HG02763 (cell line): ENCODE results near the gene CBFA2T2.
"Not testable (repeated sequence)": the region's sequence is repeated elsewhere in the genome, so short reads cannot be mapped to it uniquely, and the experiment has no call there.

Source experiments
- ATAC-seq: cut with Tn5 transposase; IDR thresholded peaks from one replicate; pipeline ENCODE4 v1.9.1; 2021; ENCODE audit warnings: mild to moderate bottlenecking, moderate library complexity; ENCODE audit not compliant: unreplicated experiment

Gene CBFA2T2

DNA sequence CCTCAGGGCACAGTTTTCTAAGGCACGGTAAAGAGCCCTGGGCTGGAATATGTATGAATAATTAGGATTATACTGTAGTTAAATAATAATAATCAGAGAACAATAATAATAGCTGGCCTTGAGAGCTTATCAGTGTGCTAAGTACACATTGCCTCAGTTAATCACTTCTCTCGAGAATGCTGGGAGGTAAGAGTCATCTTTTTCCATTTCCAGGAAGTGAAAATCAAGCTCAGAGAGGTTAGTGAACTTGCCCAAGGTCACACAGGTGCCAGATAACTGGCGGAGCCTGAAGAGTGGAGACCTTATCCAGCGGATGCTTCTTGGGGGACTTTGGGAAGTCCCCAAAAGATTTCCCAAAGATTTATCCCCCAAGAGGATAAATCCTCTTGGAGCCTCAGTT is 19.4 kb upstream of the CBFA2T2 start:
- no peak for ATAC-seq

DNA sequence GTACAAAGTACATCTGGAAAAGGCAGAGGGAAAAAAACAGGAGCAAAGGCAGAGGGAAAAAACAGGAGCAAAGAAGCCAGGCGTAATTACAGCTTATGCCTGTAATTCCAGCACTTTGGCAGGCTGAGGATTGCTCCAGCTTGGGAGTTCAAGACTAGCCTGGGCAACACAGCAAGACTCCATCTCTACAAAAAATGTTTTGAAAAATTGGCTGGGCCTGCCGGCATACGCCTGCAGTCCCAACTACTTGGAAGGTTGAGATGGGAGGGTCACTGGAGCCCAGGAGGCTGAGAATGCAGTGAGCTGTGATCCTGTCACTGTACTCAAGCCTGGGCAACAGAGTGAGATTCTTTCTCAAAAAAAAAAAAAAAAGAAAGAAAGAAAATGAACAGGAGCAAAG is 19.0 kb upstream of the CBFA2T2 start:
- ATAC-seq, result no peak

DNA sequence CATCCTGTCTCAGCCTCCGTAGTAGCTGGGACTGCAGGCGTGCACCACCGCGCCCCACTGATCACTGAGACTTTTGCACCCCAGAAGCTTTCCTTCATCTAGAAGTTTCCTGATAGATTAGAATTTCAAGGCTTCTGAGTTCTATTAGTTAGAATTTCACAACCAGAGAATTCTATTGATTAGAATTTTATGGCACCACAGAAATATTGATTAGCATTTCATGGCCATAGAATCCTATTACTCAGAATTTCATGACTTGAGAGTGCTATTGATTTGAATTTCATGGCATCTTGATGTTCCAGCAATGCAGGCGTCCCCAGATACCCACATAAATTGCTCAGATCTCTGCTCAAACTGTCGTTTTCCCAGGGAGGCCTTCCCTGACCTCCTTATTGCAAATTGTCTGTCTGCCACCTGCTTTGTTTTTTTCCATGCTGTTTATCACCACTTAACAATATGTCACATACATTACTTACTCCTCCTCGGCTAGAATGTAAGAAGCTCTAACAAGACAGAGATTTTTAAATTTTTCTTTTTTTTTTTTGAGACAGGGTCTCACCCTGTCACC is 16.9 kb upstream of the CBFA2T2 start:
- ATAC-seq, result no peak

DNA sequence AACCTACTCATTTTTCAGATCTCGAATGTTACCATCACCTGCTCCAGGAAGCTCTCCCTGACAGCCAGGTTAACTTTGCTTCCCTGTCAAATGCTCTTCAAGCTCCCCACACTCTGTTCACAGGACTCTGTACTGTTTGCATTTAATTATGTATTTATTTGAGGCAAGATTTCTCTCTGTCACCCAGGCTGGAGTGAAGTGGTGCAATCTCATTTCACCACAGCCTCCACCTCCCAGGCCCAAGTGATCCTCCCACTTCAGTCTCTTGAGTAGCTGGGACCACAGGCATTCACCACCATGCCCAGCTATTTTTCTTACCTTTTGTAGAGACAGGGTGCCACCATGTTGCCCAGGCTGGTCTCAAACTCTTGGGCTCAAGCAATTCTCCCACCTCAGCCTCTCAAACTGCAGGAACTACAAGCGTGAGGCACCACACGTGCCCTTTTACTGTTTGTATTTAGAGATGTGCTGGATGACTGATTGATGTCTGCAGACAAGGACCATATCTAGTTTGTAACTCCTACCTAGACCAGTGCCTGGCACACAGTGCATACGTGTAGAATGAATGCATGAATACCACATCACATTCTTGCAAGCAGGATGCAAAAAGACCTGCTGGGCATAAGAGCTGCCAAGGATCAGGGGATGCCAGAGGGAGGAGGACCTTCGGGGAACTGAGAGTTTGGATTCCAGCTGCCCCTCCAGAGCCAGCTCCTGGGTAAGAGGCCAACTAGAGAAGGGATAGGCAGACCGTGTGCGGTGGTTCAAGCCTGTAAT is 15.6 kb upstream of the CBFA2T2 start:
- ATAC-seq, result no peak

DNA sequence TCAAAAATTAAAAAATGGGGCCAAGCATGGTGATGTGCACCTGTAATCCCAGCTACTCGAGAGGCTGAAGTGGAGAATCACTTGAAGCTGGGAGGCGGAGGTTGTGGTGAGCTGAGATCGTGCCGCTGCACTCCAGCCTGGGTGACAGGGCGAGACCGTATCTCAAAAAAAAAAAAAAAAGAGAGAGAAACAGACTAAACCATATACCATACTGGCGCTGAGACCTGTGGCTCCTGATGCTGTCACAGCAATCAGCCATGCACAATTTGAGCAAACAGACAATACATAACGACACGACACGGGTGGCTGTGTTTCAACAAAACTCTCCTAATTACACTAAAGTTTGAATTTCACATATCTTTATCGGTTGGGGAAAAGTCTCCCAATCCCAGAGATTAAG is 14.9 kb upstream of the CBFA2T2 start:
- ATAC-seq, result no peak

DNA sequence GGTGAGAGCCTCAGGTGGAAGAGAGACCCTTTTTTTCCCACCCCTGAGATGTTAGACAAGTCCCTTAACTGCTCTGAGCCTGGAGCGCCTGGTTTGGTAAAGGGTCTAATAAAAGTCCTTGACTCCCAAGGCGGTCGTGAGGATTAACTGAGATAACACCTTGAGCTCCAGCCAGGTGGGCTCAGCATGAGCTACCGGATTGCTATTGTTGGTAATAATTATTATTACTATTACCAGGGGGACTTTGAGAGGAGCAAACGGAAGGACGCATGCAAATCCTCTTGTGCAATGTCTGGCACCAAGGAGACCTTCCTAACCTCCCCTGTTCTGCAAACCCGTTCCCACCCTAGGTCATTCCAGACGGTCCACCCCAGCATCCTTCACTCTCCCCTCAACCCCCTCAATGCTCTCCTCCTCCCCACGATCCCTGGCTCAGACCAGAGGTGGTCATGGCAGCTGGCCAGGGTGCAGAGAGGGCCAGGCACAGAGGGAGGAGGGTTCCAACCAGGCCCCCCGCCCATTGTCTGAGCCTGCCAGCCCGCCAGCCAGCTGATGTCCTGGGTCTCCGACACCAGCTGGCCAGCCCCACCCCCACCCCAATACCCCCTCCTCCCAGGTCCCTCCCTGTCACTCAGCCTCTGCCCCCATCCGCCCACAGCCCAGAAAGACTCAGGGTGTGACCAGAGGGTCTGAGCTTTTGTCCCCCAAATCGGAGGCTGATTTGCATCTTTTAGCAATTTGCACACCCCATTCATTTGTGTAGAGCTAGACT is 14.3 kb upstream of the CBFA2T2 start:
- ATAC-seq, result no peak

DNA sequence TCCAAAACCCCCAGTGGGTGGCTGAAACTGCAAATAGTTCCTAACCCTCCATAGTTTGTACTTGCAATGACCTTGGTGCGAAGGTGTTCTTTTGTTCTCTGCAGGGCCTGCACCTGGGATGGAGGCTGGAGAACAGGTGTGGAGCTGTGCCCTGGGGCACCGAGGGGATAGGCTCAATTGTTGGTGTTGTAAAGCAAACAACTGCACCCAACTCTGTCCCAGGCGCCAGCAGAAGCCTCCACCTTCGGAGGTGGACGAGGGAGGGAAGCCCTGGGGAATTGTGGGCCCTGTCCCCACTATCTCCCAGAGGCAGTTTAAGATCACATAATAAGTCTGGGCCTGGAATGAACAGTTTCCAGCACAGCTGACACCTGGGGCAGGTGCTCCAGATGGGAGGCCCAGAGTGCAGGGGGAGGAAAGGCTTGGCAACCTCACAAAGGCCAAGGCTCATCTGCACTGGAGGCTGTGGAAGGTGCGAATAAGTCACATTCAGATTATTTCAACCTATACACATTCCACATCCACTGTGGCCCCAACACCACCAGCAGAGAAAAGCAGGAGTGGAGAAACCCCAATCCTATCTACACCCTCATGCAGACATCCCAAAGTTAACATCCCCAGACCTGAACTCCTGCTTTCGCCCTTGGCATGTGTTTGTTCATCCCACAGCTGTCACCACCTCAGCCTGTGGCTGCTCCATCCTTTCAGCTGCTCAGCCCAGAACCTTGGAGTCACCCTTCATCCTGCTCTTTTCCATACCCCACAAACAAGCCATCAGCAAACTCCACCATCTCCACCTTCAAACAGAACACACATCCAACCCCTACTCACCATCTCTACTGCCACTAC is 12.3 kb upstream of the CBFA2T2 start:
- ATAC-seq, result no peak

DNA sequence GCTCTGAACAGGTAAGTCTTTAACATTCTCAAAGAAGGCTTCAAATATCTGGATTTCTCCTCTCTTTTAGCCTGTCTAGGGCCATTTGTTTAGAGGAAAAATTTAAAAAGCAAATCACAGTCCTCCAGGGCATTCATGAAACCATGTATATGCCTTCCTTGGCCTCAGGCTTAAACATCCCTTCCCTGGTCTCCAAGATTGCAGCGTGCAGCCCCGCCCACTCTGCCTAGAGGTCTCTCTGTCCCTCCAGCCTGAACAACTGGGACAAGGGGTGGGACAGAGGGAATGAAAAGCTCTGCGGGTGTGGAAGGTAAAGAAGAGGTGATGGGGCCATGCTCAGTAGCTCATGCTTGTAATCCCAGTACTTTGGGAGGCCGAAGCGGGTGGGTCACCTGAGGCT is 9.8 kb upstream of the CBFA2T2 start:
- no peak for ATAC-seq

DNA sequence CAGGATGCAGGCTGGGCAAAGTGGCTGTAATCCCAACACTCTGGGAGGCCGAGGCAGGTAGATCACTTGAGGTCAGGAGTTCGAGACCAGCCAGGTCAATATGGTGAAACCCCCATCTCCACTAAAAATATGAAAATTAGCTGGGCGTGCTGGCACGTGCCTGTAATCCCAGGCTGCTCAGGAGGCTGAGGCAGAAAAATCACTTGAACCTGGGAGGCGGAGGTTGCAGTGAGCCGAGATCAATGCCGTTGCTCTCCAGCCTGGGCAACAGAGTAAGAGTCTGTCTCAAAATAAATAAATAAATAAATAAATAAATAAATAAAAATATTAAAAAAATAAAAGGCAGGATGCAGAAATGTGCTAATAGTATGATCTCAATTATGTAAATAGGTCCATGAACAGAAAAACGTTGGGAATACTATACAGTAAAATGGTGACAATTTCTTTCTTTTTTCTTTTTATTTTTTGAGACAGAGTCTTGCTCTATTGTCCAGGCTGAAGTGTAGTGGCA is 8.4 kb upstream of the CBFA2T2 start:
- ATAC-seq, result no peak

DNA sequence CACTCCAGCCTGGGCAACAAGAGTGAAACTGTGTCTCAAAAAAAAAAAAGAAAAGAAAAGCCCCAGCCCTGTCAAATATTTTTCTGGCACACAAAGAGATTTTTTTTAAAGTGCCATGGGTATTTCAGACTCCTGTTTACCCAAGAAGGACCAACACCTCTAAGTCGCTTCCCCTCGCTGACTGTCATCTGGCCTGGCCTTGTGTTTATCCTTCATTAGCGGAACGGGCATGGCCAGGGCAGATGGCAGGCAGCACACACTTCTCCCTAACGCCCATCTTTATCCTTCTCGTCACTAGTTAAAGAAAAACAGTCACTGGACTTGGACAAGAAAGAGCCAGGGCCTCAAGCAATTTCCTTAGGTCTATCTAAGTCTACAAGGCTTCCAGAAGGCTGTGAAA is 7.3 kb upstream of the CBFA2T2 start:
- ATAC-seq, result no peak

DNA sequence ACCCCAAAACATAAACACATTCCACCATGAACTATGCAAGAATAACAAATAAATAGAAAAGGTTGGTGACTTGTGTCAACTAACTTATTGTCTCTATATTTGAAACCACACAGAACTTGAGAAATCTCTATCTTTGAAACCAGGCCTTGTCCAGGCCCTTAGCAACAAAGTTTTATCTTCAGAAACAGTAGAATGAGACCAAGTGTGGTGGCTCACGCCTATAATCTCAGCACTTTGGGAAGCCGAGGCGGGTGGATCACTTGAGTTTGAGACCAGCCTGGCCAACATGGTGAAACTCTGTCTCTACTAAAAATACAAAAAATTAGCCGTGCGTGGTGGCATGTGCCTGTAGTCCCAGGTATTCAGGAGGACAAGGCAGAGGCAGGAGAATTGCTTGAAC is 6.7 kb upstream of the CBFA2T2 start:
- not testable (repeated sequence) for ATAC-seq

DNA sequence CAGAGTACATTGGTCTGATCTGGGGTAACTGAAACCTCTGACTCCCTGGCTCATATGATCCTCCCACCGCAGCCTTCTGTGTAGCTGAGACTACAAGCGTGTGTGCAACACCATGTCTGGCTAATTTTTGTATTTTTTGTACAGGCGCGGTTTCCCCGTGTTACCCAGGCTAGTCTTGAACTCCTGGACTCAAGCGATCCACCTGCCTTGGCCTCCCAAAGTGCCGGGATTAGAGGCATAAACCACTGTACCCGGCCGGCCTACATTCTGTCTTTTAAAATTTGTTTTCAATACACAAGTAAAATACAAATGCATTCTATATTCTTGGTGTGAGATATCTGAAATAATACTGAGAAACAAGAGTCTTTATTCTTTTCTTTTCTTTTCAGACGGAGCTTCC is 1.7 kb upstream of the CBFA2T2 start:
- no peak for ATAC-seq

DNA sequence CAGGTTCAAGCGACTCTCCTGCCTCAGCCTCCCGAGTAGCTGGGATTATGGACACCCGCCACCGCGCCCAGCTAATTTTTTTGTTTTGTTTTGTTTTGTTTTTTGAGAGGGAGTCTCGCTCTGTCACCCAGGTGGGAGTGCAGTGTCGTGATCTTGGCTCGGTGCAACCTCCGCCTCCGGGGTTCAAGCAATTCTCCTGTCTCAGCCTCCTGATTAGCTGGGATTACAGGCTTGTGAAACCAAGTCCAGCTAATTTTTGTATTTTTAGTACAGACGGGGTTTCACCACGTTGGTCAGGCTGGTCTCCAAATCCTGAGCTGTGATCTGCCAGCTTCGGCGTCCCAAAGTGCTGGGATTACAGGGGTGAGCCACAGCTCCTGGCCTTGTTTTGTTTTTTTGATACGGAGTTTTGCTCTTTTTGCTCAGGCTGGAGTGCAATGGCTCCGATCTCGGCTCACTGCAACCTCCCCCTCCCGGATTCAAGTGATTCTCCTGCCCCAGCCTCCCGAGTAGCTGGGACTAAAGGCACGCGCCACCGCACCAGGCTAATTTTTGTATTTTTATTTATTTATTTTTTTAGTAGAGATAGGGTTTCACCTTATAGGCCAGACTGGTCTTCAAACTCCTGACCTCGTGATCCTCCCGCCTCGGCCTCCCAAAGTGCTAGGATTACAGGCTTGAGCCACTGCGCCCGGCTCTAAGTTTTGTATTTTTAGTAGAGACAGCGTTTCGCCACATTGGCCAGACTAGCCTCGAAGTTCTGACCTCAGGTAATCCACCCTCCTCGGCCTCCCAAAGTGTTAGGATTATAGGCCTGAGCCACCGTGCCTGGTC is 1.0 kb upstream of the CBFA2T2 start:
- ATAC-seq, result not testable (repeated sequence)

DNA sequence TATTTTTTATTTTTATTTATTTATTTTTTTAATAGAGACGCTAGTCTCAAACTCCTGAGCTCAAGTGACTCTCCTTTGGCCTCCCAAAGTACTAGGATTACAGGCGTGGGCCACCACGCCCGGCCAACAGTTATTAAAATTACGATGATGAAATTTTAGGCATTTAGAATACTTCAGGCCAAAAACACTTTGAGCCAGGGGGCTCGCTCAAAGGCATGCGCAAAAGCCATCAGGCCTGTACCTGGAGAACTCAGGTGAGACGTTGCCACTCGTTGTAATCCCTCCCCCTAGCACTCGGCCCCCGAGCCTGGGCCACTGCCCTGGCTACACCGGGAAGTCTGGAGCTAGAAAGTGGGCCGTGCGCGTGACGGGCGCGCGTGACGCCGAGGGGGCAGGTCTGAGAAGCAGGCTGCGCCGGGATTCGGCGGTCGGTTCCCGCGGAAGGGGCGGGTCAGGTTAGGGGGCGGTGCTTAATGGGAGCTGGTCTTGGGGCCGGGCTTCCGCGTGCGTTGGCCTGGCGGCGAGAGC is 337 bp upstream of the CBFA2T2 start:
- peak; percentile 94 for ATAC-seq

DNA sequence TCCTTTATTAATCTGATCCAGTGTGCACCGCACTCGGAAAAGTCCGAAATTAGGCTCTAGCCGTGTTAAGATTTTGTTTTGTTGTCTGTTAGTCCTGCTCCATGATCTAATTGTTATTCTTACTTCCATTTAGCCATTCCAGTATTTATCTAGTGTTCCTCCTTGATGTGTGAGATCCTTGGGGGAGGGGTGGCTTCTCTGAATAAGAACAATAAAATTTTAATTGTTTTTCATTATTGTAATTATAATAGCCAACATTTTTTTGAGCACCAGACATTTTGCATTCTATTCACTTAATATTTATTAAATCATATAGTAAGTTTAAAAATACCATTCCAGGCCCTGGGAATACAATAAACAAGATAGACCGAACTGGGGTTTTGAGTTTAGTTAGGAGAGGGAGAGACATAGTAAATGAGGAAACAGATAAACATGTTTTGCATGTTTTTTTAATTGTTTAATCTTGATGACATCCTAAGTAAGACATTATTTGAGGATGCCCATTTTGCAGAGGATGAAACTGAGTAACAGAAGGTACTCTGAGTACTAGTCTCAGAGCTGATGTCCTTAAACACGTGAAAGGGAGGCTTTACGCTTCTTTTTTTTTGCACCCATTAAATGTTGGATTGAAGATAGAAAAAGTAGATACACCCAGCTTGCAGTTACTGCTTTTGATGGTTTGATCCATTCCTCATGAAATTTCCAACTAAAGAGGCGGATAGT is 1.2 kb downstream of the CBFA2T2 start:
- ATAC-seq, result no peak

DNA sequence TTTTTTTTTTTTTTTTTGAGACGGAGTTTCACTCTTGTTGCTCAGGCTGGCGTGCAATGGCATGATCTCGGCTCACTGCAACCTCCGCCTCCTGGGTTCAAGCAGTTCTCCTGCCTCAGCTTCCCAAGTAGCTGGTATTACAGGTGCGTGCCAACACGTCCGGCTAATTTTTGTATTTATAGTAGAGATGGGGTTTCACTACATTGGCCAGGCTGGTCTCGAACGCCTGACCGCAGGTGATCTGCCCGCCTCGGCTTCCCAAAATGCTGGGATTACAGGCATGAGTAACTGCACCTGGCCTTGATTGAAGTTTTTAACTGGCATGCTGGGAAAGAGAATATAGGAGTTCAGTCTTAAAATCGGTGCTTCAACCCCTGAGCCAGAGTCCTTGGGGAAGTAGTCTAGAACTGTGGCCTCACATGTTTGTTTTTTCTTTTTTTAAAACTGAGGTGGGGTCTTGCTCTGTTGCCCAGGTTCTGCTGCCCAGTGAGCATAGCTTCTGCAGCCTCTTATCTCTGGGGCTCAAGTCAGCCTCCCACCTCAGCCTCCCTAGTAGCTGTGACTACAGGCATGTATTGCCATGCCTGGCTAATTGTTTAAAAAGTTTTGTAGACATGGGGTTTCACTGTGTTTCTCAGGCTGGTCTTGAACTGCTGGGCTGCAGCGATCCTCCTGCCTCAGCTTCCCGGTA is 3.3 kb downstream of the CBFA2T2 start:
- no peak for ATAC-seq

DNA sequence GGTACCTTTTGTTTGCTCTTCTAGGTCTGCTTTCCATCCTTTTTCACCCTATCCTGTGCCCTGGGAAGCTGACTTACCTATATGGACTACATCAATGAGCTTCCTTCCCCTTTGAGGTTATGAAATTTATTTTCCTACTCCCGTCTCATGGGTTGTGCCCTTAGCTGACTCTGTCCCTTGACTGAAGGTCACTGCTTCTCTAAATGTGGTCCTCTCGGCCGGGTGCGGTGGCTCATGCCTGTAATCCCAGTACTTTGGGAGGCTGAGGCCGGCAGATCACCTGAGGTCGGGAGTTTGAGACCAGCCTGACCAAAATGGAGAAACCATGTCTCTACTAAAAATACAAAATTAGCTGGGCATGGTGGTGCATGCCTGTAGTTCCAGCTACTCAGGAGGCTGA is 6.9 kb downstream of the CBFA2T2 start:
- not testable (repeated sequence) for ATAC-seq

DNA sequence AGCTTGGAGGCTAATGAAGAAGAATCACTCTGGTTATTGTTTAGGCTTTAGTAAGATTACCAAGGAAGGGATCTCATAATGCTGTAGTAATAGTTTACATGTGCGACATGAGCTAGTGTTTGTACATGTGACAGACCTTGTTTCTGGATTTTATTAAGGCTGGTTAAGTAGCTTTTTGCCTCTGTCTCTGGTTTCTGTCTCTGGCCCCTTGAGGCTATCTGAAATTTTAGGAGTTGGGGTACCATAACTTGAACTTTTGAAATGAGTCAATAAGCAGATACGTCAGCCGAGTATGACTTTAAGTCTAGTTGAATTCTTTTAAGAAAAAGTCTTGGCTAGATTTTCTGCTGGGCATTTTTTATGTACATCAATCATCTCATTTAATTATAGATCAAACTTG is 9.5 kb downstream of the CBFA2T2 start:
- ATAC-seq, result no peak

DNA sequence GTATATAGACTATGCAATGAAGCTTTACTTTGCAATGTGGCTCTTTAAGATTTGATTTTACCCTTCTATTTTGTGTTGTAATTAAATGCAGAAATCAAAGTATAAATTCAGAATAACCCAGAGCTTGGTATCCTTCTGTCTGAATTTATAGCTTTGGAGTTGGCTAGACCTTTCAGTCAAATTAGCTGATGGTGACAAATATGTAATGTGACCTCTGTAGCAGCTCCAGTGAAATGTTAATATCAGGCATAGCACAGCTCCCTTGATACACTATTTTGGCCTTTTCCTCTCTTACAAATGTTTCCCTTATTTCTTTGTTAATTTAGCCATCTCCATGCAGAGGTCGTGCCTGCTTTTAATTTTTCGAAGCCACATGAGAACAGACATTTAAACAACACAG is 11.1 kb downstream of the CBFA2T2 start:
- no peak for ATAC-seq
